ENCODE data around the gene GZMM. TPM values are rescaled to one million over a fixed set of nuclear protein-coding genes. Genes with fewer than 3 reads are reported as not detected.
"Not testable (repeated sequence)": the region's sequence is repeated elsewhere in the genome, so short reads cannot be mapped to it uniquely, and the experiment has no call there.

The GZMM gene
- total and polyA plus RNA-seq, 9 donors: 0.15 to 0.56 (median 0.25) TPM; not detected in 1

DNA sequence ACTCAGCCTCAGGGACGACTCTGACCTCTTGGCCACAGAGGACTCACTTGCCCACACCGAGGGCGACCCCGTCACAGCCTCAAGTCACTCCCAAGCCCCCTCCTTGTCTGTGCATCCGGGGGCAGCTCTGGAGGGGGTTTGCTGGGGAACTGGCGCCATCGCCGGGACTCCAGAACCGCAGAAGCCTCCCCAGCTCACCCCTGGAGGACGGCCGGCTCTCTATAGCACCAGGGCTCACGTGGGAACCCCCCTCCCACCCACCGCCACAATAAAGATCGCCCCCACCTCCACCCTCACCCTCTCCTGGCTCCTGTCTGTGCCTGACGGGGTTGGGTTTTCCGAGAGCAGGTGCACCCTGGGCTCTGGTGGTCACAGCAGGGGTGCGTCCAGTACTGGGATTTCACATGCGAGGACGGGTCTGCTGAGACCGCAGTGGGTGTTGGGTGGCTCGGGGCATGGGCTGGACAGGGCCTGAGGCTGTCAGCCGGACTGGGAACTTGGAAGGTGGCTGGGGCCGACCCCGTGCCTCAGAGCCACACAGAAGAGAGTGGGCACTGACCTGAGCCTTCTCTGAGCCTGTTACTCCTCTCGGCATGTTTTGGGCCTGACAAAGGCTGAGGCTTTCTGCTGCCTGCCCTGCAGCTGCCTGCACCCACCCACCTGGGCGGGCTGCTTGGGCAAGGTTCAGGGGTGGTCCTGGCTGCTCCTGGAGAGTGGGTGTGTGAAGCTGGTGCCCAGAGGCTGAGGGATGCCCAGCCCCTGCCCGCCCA lies 39.5 kb downstream of the GZMM start:
- Histone ChIP-seq H3K4me3 (ENCODE audit: low read length) (no peak overlapping the region), H3K27me3 (ENCODE audit: control insufficient read depth, insufficient read depth, low read length) (peaks cover 24% of the 10 kb centered on the region), H3K9me3 (replicated peaks; ENCODE audit: control insufficient read depth, low read depth, low read length) (no peaks in the 10 kb centered on the region), H3K27ac (ENCODE audit: low read length) (no peak overlapping the region), H3K4me1 (ENCODE audit: control insufficient read depth, insufficient read depth, low read length) (peaks cover 8% of the 10 kb centered on the region), H3K36me3 (ENCODE audit: control insufficient read depth, insufficient read depth, low read length) (peaks cover 40% of the 10 kb centered on the region)
- WGBS (ENCODE audit: insufficient coverage): 82% methylated on average over 17 of the region's 27 CpGs
- no peak for DNase-seq

DNA sequence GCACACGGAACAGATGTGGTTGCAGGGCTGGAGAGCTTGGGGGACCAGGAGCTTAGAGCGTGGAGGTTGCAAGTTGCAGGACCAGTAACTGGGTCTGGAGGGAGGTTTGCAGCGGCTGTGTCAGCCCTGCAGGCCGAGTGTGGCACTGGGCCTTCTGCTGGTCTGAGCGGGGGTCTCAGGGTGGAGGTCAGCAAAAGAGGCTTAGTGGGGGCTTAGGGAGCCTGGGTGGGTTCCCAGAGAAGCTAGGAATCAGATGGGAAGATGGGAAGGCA lies 40.1 kb downstream of the GZMM start:
- Histone ChIP-seq H3K4me1 (ENCODE audit: control insufficient read depth, insufficient read depth, low read length) (peaks cover 13% of the 10 kb centered on the region), H3K36me3 (ENCODE audit: control insufficient read depth, insufficient read depth, low read length) (peaks cover 40% of the 10 kb centered on the region), H3K27me3 (ENCODE audit: control insufficient read depth, insufficient read depth, low read length) (peaks cover 29% of the 10 kb centered on the region), H3K4me3 (ENCODE audit: low read length) (no peak overlapping the region), H3K9me3 (replicated peaks; ENCODE audit: control insufficient read depth, low read depth, low read length) (no peaks in the 10 kb centered on the region), H3K27ac (ENCODE audit: low read length) (no peak overlapping the region)
- DNase-seq: no peak
- WGBS (ENCODE audit: insufficient coverage): 75% methylated on average over 5 of the region's 5 CpGs

GRCh38 chr19:584240-585001 lies 40.6 kb downstream of the GZMM start:
- 27% methylated on average over 28 of the region's 38 CpGs for WGBS (ENCODE audit: insufficient coverage)
- Histone ChIP-seq H3K36me3 (ENCODE audit: control insufficient read depth, insufficient read depth, low read length) (peaks cover 34% of the 10 kb centered on the region), H3K4me3 (ENCODE audit: low read length) (no peak overlapping the region), H3K27ac (ENCODE audit: low read length) (no peak overlapping the region), H3K9me3 (replicated peaks; ENCODE audit: control insufficient read depth, low read depth, low read length) (no peaks in the 10 kb centered on the region), H3K27me3 (ENCODE audit: control insufficient read depth, insufficient read depth, low read length) (peaks cover 34% of the 10 kb centered on the region), H3K4me1 (ENCODE audit: control insufficient read depth, insufficient read depth, low read length) (peaks cover 17% of the 10 kb centered on the region)
- DNase-seq: no peak

DNA sequence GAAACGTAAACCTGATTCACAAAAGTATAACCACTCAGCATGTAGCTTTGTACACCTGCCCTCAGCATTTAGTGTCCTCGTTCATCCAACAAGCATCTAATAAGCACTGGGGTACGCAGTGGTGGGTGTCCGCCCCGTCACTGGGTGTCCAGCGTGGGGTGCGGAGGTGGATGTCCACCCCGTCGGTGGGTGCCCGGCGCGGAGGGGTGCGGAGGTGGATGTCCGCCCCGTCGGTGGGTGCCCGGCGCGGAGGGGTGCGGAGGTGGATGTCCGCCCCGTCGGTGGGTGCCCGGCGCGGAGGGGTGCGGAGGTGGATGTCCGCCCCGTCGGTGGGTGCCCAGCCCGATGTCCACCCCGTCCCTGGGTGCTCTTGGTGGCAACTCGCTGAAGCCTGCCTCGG lies 41.3 kb downstream of the GZMM start:
- DNase-seq; H3K4me3 ChIP-seq (ENCODE audit: low read length); H3K27ac ChIP-seq (ENCODE audit: low read length); H3K9me3 ChIP-seq (replicated peaks; ENCODE audit: control insufficient read depth, low read depth, low read length): not testable (repeated sequence)
- Histone ChIP-seq H3K27me3 (ENCODE audit: control insufficient read depth, insufficient read depth, low read length) (peaks cover 35% of the 10 kb centered on the region), H3K4me1 (ENCODE audit: control insufficient read depth, insufficient read depth, low read length) (peaks cover 17% of the 10 kb centered on the region), H3K36me3 (ENCODE audit: control insufficient read depth, insufficient read depth, low read length) (peaks cover 27% of the 10 kb centered on the region)
- WGBS (ENCODE audit: insufficient coverage): 82% methylated on average over 33 of the region's 34 CpGs

- no peak for DNase-seq
- Histone ChIP-seq H3K4me3 (ENCODE audit: low read length) (no peak overlapping the region), H3K36me3 (ENCODE audit: control insufficient read depth, insufficient read depth, low read length) (peaks cover 22% of the 10 kb centered on the region), H3K27ac (ENCODE audit: low read length) (no peak overlapping the region), H3K27me3 (ENCODE audit: control insufficient read depth, insufficient read depth, low read length) (peaks cover 37% of the 10 kb centered on the region), H3K4me1 (ENCODE audit: control insufficient read depth, insufficient read depth, low read length) (peaks cover 17% of the 10 kb centered on the region), H3K9me3 (replicated peaks; ENCODE audit: control insufficient read depth, low read depth, low read length) (no peaks in the 10 kb centered on the region)
- WGBS (ENCODE audit: insufficient coverage): 63% methylated on average over 2 of the region's 10 CpGs
Measured at GRCh38 chr19:585551-586110, 41.8 kb downstream of the GZMM start.

- Histone ChIP-seq H3K4me1 (ENCODE audit: control insufficient read depth, insufficient read depth, low read length) (peaks cover 17% of the 10 kb centered on the region), H3K27me3 (ENCODE audit: control insufficient read depth, insufficient read depth, low read length) (peaks cover 63% of the 10 kb centered on the region), H3K4me3 (ENCODE audit: low read length) (no peak overlapping the region), H3K9me3 (replicated peaks; ENCODE audit: control insufficient read depth, low read depth, low read length) (no peaks in the 10 kb centered on the region), H3K36me3 (ENCODE audit: control insufficient read depth, insufficient read depth, low read length) (peaks cover 2% of the 10 kb centered on the region), H3K27ac (ENCODE audit: low read length) (no peak overlapping the region)
- 8% methylated on average over 38 of the region's 41 CpGs for WGBS (ENCODE audit: insufficient coverage)
- peak; percentile 62 for DNase-seq
Measured at GRCh38 chr19:588093-588740, 44.4 kb downstream of the GZMM start.

- peaks cover 16% of the 10 kb centered on the region for H3K4me1 ChIP-seq (ENCODE audit: control insufficient read depth, insufficient read depth, low read length)
- H3K36me3 ChIP-seq (ENCODE audit: control insufficient read depth, insufficient read depth, low read length): no peaks in the 10 kb centered on the region
- DNase-seq: no peak
- 9% methylated on average over 46 of the region's 54 CpGs for WGBS (ENCODE audit: insufficient coverage)
- H3K27ac ChIP-seq (ENCODE audit: low read length): no peak overlapping the region
- H3K27me3 ChIP-seq (ENCODE audit: control insufficient read depth, insufficient read depth, low read length): peaks cover 71% of the 10 kb centered on the region
- H3K4me3 ChIP-seq (ENCODE audit: low read length): no peak overlapping the region
- no peaks in the 10 kb centered on the region for H3K9me3 ChIP-seq (replicated peaks; ENCODE audit: control insufficient read depth, low read depth, low read length)
Measured at GRCh38 chr19:588741-589692, 45.2 kb downstream of the GZMM start.

DNA sequence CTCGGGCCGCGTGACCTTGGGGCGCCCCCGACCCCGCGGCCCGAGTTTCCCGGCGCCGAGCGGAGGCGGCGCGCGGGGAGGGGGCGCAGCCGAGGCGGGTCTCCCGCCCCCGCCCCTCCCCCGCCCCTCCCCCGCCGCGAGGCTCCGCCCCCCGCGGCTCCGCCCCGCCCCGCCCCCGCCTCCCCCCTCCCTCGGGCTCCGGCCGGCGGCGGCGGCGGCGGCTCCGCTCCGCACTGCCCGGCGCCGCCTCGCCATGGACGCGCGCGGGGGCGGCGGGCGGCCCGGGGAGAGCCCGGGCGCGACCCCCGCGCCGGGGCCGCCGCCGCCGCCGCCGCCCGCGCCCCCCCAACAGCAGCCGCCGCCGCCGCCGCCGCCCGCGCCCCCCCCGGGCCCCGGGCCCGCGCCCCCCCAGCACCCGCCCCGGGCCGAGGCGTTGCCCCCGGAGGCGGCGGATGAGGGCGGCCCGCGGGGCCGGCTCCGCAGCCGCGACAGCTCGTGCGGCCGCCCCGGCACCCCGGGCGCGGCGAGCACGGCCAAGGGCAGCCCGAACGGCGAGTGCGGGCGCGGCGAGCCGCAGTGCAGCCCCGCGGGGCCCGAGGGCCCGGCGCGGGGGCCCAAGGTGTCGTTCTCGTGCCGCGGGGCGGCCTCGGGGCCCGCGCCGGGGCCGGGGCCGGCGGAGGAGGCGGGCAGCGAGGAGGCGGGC lies 46.0 kb downstream of the GZMM start, which contains the start of gene HCN2:
TSS of gene HCN2 (plus strand) at position 189 of the 703 bp plus-strand sequence. CDS start at position 254, 65 bp downstream.
- Histone ChIP-seq H3K4me1 (ENCODE audit: control insufficient read depth, insufficient read depth, low read length) (peaks cover 15% of the 10 kb centered on the region), H3K27ac (ENCODE audit: low read length) (no peak within 1 kb of the TSS), H3K4me3 (ENCODE audit: low read length) (no peak within 1 kb of the TSS), H3K27me3 (ENCODE audit: control insufficient read depth, insufficient read depth, low read length) (peaks cover 77% of the 10 kb centered on the region), H3K9me3 (replicated peaks; ENCODE audit: control insufficient read depth, low read depth, low read length) (no peaks in the 10 kb centered on the region), H3K36me3 (ENCODE audit: control insufficient read depth, insufficient read depth, low read length) (no peaks in the 10 kb centered on the region)
- WGBS (ENCODE audit: insufficient coverage): under 1% methylated on average over 92 of the region's 132 CpGs
- DNase-seq: no peak

DNA sequence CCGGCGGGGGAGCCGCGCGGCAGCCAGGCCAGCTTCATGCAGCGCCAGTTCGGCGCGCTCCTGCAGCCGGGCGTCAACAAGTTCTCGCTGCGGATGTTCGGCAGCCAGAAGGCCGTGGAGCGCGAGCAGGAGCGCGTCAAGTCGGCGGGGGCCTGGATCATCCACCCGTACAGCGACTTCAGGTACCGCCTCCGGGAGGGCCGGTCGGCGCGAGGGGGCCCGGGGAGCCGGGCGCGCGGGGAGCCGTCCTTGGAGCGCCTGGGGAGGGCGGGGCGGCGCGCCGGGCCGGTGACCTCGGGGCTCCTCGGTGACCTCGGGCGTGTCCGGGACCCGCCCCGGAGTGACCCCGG lies 46.5 kb downstream of the GZMM start:
- H3K36me3 ChIP-seq (ENCODE audit: control insufficient read depth, insufficient read depth, low read length): no peaks in the 10 kb centered on the region
- no peak for DNase-seq
- H3K27ac ChIP-seq (ENCODE audit: low read length): no peak overlapping the region
- peaks cover 81% of the 10 kb centered on the region for H3K27me3 ChIP-seq (ENCODE audit: control insufficient read depth, insufficient read depth, low read length)
- no peaks in the 10 kb centered on the region for H3K9me3 ChIP-seq (replicated peaks; ENCODE audit: control insufficient read depth, low read depth, low read length)
- WGBS (ENCODE audit: insufficient coverage): 1% methylated on average over 49 of the region's 50 CpGs
- H3K4me3 ChIP-seq (ENCODE audit: low read length): no peak overlapping the region
- H3K4me1 ChIP-seq (ENCODE audit: control insufficient read depth, insufficient read depth, low read length): peaks cover 15% of the 10 kb centered on the region
